Measurements from ENCODE around the gene EIF1AD. TPM values are rescaled to one million over a fixed set of nuclear protein-coding genes. Genes with fewer than 3 reads are reported as not detected.
A peak's percentile ranks its signal among the peaks of the same experiment; 100 is the strongest.

EIF1AD gene
- total and polyA plus RNA-seq, 9 of the 15 experiments (the other 6 are each of a cell fraction or from before 2014, with no cell fraction given), result 50.1 to 98.8 (median 58.7) TPM

DNA sequence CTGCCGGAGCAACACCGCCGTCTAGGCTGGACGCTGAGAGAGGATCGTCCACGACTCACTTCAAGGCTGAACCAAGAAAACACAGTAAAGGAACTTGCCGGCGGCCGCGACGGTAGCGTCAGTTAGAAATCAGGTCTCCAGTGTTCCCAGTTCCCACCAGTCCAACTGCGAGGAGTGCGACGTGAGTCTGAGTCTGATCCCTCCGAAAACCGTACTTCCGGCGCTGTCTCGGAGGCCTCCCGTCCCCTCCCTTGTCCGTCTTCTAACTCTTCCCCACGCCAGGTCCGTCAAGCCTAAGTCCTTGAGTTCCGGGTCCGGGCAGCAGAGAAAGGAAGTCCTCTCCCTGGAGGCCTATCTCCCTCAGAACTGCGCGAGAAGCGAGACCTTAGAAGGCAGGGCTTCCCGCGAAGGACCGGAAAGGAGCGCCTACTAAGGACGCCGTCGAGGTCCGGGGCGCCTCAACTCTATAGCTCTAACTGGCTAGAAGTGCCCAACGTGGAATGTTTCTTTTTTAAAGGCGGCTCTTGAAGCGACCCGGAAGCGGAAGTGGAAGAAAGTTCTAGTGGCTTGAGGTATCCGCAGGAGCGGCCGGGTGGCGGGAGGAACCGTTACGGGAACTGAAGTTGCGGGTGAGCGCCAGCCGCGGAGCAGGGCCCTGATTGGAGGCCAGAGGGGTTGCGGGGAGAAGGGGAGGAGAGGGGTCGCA, at the start of gene EIF1AD, which contains the start of gene BANF1 (continued):
- TF ChIP-seq, protein P1, sequence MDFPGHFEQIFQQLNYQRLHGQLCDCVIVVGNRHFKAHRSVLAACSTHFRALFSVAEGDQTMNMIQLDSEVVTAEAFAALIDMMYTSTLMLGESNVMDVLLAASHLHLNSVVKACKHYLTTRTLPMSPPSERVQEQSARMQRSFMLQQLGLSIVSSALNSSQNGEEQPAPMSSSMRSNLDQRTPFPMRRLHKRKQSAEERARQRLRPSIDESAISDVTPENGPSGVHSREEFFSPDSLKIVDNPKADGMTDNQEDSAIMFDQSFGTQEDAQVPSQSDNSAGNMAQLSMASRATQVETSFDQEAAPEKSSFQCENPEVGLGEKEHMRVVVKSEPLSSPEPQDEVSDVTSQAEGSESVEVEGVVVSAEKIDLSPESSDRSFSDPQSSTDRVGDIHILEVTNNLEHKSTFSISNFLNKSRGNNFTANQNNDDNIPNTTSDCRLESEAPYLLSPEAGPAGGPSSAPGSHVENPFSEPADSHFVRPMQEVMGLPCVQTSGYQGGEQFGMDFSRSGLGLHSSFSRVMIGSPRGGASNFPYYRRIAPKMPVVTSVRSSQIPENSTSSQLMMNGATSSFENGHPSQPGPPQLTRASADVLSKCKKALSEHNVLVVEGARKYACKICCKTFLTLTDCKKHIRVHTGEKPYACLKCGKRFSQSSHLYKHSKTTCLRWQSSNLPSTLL (IDR thresholded peaks at IDR 0.05), result no peak
- TF ChIP-seq PTRF (tag; IDR thresholded peaks at IDR 0.05), result no peak
- TF ChIP-seq POLR2AphosphoS2 (IDR thresholded peaks at IDR 0.05; ENCODE audit: low read length), result peak; percentile 59; the same call in 1 of the 2 replicates
- TF ChIP-seq, protein P2, sequence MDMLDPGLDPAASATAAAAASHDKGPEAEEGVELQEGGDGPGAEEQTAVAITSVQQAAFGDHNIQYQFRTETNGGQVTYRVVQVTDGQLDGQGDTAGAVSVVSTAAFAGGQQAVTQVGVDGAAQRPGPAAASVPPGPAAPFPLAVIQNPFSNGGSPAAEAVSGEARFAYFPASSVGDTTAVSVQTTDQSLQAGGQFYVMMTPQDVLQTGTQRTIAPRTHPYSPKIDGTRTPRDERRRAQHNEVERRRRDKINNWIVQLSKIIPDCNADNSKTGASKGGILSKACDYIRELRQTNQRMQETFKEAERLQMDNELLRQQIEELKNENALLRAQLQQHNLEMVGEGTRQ (CRISPR knock-in tag; IDR thresholded peaks at IDR 0.05), result no peak
- TF ChIP-seq ZC3H11A (IDR thresholded peaks at IDR 0.05; ENCODE audit: low read depth, low read length), result peak; percentile 88
- peak; percentile 73 for TF ChIP-seq MTA2 (IDR thresholded peaks at IDR 0.05; ENCODE audit: low read depth)
- peak; percentile 91 for TF ChIP-seq TAF7 (tag; IDR thresholded peaks at IDR 0.05)
- TF ChIP-seq ZKSCAN1 (IDR thresholded peaks at IDR 0.05; ENCODE audit: low read depth, low read length), result peak; percentile 71; the same call in 1 of the 2 replicates
- TF ChIP-seq ERF (CRISPR knock-in tag; IDR thresholded peaks at IDR 0.05), result no peak
- TF ChIP-seq ZC3H4 (CRISPR knock-in tag; IDR thresholded peaks at IDR 0.05; ENCODE audit: borderline replicate concordance), result no peak
- TF ChIP-seq, protein P3, sequence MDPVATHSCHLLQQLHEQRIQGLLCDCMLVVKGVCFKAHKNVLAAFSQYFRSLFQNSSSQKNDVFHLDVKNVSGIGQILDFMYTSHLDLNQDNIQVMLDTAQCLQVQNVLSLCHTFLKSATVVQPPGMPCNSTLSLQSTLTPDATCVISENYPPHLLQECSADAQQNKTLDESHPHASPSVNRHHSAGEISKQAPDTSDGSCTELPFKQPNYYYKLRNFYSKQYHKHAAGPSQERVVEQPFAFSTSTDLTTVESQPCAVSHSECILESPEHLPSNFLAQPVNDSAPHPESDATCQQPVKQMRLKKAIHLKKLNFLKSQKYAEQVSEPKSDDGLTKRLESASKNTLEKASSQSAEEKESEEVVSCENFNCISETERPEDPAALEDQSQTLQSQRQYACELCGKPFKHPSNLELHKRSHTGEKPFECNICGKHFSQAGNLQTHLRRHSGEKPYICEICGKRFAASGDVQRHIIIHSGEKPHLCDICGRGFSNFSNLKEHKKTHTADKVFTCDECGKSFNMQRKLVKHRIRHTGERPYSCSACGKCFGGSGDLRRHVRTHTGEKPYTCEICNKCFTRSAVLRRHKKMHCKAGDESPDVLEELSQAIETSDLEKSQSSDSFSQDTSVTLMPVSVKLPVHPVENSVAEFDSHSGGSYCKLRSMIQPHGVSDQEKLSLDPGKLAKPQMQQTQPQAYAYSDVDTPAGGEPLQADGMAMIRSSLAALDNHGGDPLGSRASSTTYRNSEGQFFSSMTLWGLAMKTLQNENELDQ (CRISPR knock-in tag; IDR thresholded peaks at IDR 0.05; ENCODE audit: borderline replicate concordance), result no peak
- TF ChIP-seq KLF6 (CRISPR knock-in tag; IDR thresholded peaks at IDR 0.05; ENCODE audit: borderline replicate concordance), result peak; percentile 75; the same call in 1 of the 2 replicates
- 0 out of 2 replicates have a peak, but pooled peaks have one; percentile 62 for TF ChIP-seq BCOR (IDR thresholded peaks at IDR 0.05)
- no peak for TF ChIP-seq ZSCAN32 (CRISPR knock-in tag; IDR thresholded peaks at IDR 0.05)
- TF ChIP-seq CC2D1A (IDR thresholded peaks at IDR 0.05), result no peak
- TF ChIP-seq, protein P4, sequence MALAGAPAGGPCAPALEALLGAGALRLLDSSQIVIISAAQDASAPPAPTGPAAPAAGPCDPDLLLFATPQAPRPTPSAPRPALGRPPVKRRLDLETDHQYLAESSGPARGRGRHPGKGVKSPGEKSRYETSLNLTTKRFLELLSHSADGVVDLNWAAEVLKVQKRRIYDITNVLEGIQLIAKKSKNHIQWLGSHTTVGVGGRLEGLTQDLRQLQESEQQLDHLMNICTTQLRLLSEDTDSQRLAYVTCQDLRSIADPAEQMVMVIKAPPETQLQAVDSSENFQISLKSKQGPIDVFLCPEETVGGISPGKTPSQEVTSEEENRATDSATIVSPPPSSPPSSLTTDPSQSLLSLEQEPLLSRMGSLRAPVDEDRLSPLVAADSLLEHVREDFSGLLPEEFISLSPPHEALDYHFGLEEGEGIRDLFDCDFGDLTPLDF (CRISPR knock-in tag; IDR thresholded peaks at IDR 0.05), result peak; percentile 25; the same call in 1 of the 2 replicates
- TF ChIP-seq ZC3H8 (IDR thresholded peaks at IDR 0.05), result 0 out of 2 replicates have a peak, but pooled peaks have one; percentile 59
- TF ChIP-seq KDM4B (IDR thresholded peaks at IDR 0.05; ENCODE audit: borderline replicate concordance in 2 of 2, low read depth in 1 of 2), result peak in 1 of 2 experiments; percentile 95; a peak in 2 of 4 replicates
- TF ChIP-seq HDAC2 (IDR thresholded peaks at IDR 0.05), result peak; percentile 92; the same call in 1 of the 2 replicates
- TF ChIP-seq FOXP1 (CRISPR knock-in tag; IDR thresholded peaks at IDR 0.05), result peak; percentile 35
- no peak for TF ChIP-seq MCM7 (IDR thresholded peaks at IDR 0.05)
- TF ChIP-seq ZNF444 (CRISPR knock-in tag; IDR thresholded peaks at IDR 0.05), result no peak
- TF ChIP-seq SMARCB1 (IDR thresholded peaks at IDR 0.05; ENCODE audit: insufficient read length, low read depth), result no peak
- no peak for TF ChIP-seq TARDBP (IDR thresholded peaks at IDR 0.05)
- peak; percentile 53 for TF ChIP-seq NCOR1 (IDR thresholded peaks at IDR 0.05)
- TF ChIP-seq HNRNPUL1 (IDR thresholded peaks at IDR 0.05; ENCODE audit: low read length), result no peak

Measured in K562 (cell line).